HepG2 (cell line): ENCODE data around the gene FBLL1. TPM values are rescaled to one million over a fixed set of nuclear protein-coding genes. Genes with fewer than 3 reads are reported as not detected.

ENCODE experiments used
- CHD4 ChIP-seq: fragments of 200-600 bp; sonication (generic); IDR thresholded peaks from 2 replicates; pipeline ENCODE4 v1.7.0; 2017; ENCODE audit warnings: mild to moderate bottlenecking, low read length, borderline replicate concordance
- ONECUT2 ChIP-seq: sonication (generic); formaldehyde crosslinking; IDR thresholded peaks from 2 replicates; pipeline ENCODE4 v1.4.0; 2020; ENCODE audit warnings: missing genetic modification reagents
- PAWR ChIP-seq: sonication (generic); formaldehyde crosslinking; IDR thresholded peaks from 2 replicates; pipeline ENCODE4 v1.4.0; 2020; ENCODE audit warnings: missing genetic modification reagents, mild to moderate bottlenecking, borderline replicate concordance
- ZFP82 ChIP-seq: sonication (generic); formaldehyde crosslinking; IDR thresholded peaks from 2 replicates; pipeline ENCODE4 v1.5.1; 2020; ENCODE audit warnings: mild to moderate bottlenecking, missing genetic modification reagents, borderline replicate concordance
- ZNF234 ChIP-seq: sonication (generic); formaldehyde crosslinking; conservative IDR thresholded peaks from 2 replicates; pipeline ENCODE4 v1.5.1; 2020; ENCODE audit warnings: mild to moderate bottlenecking, missing genetic modification reagents
- ZNF253 ChIP-seq: sonication (generic); formaldehyde crosslinking; IDR thresholded peaks from 2 replicates; pipeline ENCODE4 v1.8.0; 2022; ENCODE audit warnings: mild to moderate bottlenecking, missing genetic modification reagents, borderline replicate concordance
- ZNF274 ChIP-seq: sonication (generic); formaldehyde crosslinking; IDR thresholded peaks from 2 replicates; pipeline ENCODE4 v1.5.1; 2020; ENCODE audit warnings: mild to moderate bottlenecking, missing genetic modification reagents
- ZNF430 ChIP-seq: sonication (generic); formaldehyde crosslinking; IDR thresholded peaks from 2 replicates; pipeline ENCODE4 v1.9.0; 2021; ENCODE audit warnings: mild to moderate bottlenecking, missing genetic modification reagents
- ZNF644 ChIP-seq: IDR thresholded peaks from 2 replicates; pipeline ENCODE4 v1.6.1; 2016; ENCODE audit warnings: low read depth
- polyA plus RNA-seq, 8 experiments: library from polyadenylated mRNA; depleted of rRNA in 3 of 8; stranded (reverse) in 7 of 8; unstranded in 1 of 8; fragments of >200 nt; fragmentation: Illumina TruSeq in 4 of 8; extraction: Trizol in 4 of 8; gene quantifications; 2 replicates each; pipeline versions ENCODE4 v1.2.1 to v1.2.3, GENCODE V29; 2011 to 2016; ENCODE audit warnings: low read depth in 4 of 8, missing spikeins in 1 of 8, mixed read lengths in 1 of 8; ENCODE audit not compliant: insufficient read depth in 1 of 8
- total RNA-seq, 5 experiments: library from RNA; depleted of rRNA; stranded (reverse); fragments of >200 nt; fragmentation: Illumina TruSeq; extraction: Trizol; gene quantifications; 2 replicates each; pipeline ENCODE4 v1.2.3, GENCODE V29; 2016; ENCODE audit warnings: low read depth in 1 of 5
- TF ChIP-seq, protein P1 (sequence below): sonication (generic); formaldehyde crosslinking; IDR thresholded peaks from 2 replicates; pipeline ENCODE4 v1.5.0; 2020; ENCODE audit warnings: missing genetic modification reagents
- TF ChIP-seq, protein P2 (sequence below): sonication (generic); formaldehyde crosslinking; IDR thresholded peaks from 2 replicates; pipeline ENCODE4 v1.4.0; 2020; ENCODE audit warnings: low read depth, missing genetic modification reagents
- TF ChIP-seq, protein P3 (sequence below): sonication (generic); formaldehyde crosslinking; IDR thresholded peaks from 2 replicates; pipeline ENCODE4 v1.4.0; 2020; ENCODE audit warnings: missing genetic modification reagents
- TF ChIP-seq, protein P4 (sequence below): sonication (generic); formaldehyde crosslinking; IDR thresholded peaks from 2 replicates; pipeline ENCODE4 v1.4.0; 2020; ENCODE audit warnings: missing genetic modification reagents, borderline replicate concordance
- TF ChIP-seq, protein P5 (sequence below): IDR thresholded peaks from 2 replicates; pipeline ENCODE4 v1.6.1; 2012; ENCODE audit warnings: low read depth, low read length, improper control_type of control experiment
- TF ChIP-seq, protein P6 (sequence below): sonication (generic); formaldehyde crosslinking; IDR thresholded peaks from 2 replicates; pipeline ENCODE4 v1.8.1; 2023; ENCODE audit warnings: mild to moderate bottlenecking, inconsistent platforms, moderate library complexity, missing genetic modification reagents, borderline replicate concordance

The FBLL1 gene
- total and polyA plus RNA-seq, 2 of the 13 experiments (the other 11 are each of a cell fraction or from before 2014, with no cell fraction given) = 0.17 to 0.18 TPM

DNA sequence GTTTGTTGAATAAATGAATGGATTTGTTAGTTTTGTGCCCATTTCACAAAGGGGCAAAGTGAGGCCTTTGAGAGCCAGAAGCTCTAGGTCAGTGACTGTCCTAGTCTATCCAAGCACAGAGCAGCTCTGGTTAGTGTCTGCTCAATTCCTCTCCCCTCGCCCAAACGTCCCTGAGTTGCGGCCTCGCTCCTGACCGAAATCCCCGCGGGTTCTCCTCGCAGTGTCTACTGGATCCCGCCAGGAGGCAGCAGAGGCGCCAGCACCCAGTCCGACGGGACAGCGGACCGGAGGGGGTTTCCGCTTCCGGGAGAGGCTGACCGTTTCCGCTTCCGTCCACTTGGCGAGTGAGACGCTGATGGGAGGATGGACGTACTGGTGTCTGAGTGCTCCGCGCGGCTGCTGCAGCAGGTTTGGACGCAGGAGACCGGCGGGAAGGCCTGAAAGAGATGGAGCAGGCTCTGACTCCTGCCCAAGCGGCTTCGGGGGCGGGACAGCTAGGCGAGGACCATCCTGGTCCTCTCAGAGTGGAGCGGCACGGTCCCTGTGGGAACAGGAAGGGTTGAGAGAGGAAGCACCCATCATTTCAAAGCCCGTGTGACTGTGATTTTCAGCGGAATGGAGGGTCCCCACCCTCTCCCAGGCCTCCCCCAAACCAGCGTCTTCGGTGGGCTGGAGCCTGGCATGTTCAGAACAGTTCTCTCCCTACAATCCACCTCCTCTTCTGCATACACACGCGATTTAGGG, 42.8 kb upstream of the FBLL1 start, which contains the start of gene RARS1 (continued):
- TF ChIP-seq, protein P1, sequence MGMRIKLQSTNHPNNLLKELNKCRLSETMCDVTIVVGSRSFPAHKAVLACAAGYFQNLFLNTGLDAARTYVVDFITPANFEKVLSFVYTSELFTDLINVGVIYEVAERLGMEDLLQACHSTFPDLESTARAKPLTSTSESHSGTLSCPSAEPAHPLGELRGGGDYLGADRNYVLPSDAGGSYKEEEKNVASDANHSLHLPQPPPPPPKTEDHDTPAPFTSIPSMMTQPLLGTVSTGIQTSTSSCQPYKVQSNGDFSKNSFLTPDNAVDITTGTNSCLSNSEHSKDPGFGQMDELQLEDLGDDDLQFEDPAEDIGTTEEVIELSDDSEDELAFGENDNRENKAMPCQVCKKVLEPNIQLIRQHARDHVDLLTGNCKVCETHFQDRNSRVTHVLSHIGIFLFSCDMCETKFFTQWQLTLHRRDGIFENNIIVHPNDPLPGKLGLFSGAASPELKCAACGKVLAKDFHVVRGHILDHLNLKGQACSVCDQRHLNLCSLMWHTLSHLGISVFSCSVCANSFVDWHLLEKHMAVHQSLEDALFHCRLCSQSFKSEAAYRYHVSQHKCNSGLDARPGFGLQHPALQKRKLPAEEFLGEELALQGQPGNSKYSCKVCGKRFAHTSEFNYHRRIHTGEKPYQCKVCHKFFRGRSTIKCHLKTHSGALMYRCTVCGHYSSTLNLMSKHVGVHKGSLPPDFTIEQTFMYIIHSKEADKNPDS (CRISPR knock-in tag) = peak; percentile 65; the same call in 1 of the 2 replicates
- TF ChIP-seq ZNF253 (CRISPR knock-in tag) (no peak), ZNF644 (CRISPR knock-in tag) (no peak), ZNF430 (no peak; the same call in 1 of the 2 replicates), ZNF274 (CRISPR knock-in tag) (peak; percentile 90), PAWR (CRISPR knock-in tag) (no peak; the same call in 1 of the 2 replicates), ONECUT2 (CRISPR knock-in tag) (peak; percentile 60), ZNF234 (no peak), ZFP82 (no peak), CHD4 (no peak)
- TF ChIP-seq, protein P2, sequence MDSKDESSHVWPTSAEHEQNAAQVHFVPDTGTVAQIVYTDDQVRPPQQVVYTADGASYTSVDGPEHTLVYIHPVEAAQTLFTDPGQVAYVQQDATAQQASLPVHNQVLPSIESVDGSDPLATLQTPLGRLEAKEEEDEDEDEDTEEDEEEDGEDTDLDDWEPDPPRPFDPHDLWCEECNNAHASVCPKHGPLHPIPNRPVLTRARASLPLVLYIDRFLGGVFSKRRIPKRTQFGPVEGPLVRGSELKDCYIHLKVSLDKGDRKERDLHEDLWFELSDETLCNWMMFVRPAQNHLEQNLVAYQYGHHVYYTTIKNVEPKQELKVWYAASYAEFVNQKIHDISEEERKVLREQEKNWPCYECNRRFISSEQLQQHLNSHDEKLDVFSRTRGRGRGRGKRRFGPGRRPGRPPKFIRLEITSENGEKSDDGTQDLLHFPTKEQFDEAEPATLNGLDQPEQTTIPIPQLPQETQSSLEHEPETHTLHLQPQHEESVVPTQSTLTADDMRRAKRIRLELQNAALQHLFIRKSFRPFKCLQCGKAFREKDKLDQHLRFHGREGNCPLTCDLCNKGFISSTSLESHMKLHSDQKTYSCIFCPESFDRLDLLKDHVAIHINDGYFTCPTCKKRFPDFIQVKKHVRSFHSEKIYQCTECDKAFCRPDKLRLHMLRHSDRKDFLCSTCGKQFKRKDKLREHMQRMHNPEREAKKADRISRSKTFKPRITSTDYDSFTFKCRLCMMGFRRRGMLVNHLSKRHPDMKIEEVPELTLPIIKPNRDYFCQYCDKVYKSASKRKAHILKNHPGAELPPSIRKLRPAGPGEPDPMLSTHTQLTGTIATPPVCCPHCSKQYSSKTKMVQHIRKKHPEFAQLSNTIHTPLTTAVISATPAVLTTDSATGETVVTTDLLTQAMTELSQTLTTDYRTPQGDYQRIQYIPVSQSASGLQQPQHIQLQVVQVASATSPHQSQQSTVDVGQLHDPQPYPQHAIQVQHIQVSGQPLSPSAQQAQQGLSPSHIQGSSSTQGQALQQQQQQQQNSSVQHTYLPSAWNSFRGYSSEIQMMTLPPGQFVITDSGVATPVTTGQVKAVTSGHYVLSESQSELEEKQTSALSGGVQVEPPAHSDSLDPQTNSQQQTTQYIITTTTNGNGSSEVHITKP = 0 out of 2 replicates have a peak, but pooled peaks have one; percentile 43
- TF ChIP-seq, protein P3, sequence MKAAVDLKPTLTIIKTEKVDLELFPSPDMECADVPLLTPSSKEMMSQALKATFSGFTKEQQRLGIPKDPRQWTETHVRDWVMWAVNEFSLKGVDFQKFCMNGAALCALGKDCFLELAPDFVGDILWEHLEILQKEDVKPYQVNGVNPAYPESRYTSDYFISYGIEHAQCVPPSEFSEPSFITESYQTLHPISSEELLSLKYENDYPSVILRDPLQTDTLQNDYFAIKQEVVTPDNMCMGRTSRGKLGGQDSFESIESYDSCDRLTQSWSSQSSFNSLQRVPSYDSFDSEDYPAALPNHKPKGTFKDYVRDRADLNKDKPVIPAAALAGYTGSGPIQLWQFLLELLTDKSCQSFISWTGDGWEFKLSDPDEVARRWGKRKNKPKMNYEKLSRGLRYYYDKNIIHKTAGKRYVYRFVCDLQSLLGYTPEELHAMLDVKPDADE = 0 out of 2 replicates have a peak, but pooled peaks have one; percentile 53
- TF ChIP-seq, protein P4, sequence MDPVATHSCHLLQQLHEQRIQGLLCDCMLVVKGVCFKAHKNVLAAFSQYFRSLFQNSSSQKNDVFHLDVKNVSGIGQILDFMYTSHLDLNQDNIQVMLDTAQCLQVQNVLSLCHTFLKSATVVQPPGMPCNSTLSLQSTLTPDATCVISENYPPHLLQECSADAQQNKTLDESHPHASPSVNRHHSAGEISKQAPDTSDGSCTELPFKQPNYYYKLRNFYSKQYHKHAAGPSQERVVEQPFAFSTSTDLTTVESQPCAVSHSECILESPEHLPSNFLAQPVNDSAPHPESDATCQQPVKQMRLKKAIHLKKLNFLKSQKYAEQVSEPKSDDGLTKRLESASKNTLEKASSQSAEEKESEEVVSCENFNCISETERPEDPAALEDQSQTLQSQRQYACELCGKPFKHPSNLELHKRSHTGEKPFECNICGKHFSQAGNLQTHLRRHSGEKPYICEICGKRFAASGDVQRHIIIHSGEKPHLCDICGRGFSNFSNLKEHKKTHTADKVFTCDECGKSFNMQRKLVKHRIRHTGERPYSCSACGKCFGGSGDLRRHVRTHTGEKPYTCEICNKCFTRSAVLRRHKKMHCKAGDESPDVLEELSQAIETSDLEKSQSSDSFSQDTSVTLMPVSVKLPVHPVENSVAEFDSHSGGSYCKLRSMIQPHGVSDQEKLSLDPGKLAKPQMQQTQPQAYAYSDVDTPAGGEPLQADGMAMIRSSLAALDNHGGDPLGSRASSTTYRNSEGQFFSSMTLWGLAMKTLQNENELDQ (CRISPR knock-in tag) = no peak
- TF ChIP-seq, protein P5, sequence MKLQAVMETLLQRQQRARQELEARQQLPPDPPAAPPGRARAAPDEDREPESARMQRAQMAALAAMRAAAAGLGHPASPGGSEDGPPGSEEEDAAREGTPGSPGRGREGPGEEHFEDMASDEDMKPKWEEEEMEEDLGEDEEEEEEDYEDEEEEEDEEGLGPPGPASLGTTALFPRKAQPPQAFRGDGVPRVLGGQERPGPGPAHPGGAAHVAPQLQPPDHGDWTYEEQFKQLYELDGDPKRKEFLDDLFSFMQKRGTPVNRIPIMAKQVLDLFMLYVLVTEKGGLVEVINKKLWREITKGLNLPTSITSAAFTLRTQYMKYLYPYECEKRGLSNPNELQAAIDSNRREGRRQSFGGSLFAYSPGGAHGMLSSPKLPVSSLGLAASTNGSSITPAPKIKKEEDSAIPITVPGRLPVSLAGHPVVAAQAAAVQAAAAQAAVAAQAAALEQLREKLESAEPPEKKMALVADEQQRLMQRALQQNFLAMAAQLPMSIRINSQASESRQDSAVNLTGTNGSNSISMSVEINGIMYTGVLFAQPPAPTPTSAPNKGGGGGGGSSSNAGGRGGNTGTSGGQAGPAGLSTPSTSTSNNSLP = no peak
- TF ChIP-seq, protein P6, sequence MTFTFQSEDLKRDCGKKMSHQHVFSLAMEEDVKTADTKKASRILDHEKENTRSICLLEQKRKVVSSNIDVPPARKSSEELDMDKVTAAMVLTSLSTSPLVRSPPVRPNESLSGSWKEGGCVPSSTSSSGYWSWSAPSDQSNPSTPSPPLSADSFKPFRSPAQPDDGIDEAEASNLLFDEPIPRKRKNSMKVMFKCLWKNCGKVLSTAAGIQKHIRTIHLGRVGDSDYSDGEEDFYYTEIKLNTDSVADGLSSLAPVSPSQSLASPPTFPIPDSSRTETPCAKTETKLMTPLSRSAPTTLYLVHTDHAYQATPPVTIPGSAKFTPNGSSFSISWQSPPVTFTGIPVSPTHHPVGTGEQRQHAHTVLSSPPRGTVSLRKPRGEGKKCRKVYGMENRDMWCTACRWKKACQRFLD (CRISPR knock-in tag) = no peak; the same call in 1 of the 2 replicates
